Adrenal gland (tissue), 5 donors: ENCODE data around the gene ADSS1.

Source experiments
- CTCF ChIP-seq, 6 experiments: fragments of 450-650 bp in 4 of 6; fragments of 200-600 bp in 2 of 6; sonication (generic) in 1 of 6; IDR thresholded peaks; 1 replicate in 5 of 6; 2 replicates in 1 of 6; pipeline versions ENCODE4 v1.5.1 to v1.8.0; 2016 to 2021; ENCODE audit warnings: antibody characterized with exemption in 6 of 6, mild to moderate bottlenecking in 2 of 6, moderate library complexity in 1 of 6
- POLR2A ChIP-seq, 2 donors: fragments of 450-650 bp; IDR thresholded peaks; one replicate each; pipeline ENCODE4 v1.6.1; 2017; ENCODE audit warnings: antibody characterized with exemption in 2 of 2, mild to moderate bottlenecking in 2 of 2, moderate library complexity in 1 of 2
- donor health status: DM: no; HTN: no; CAD: no.

- TF ChIP-seq CTCF (IDR thresholded peaks at IDR 0.05) (no peak), POLR2A (IDR thresholded peaks at IDR 0.05) (no peak)
Measured at GRCh38 chr14:104774453-104775072, 50.5 kb downstream of the ADSS1 start.
